HG02798 (cell line): ENCODE results near the gene GID8.

Experiments used
- ATAC-seq: cut with Tn5 transposase; IDR thresholded peaks from one replicate; pipeline ENCODE4 v1.9.1; 2021; ENCODE audit warnings: mild to moderate bottlenecking; ENCODE audit not compliant: unreplicated experiment, poor library complexity

The GID8 gene

DNA sequence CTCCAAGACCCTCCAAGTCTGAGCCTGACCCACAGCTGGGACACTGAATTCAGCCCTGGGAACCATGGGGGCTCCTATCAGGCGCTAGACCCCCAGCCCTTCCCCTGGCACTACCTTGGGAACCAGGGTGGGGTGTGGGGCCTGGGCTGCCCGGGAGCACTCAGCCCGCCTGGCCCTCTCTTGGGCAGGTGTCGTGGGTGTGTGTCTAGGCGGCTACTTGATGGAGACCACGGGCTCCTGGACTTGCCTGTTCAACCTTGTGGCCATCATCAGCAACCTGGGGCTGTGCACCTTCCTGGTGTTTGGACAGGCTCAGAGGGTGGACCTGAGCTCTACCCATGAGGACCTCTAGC, 29.2 kb downstream of the GID8 start:
- no peak for ATAC-seq

DNA sequence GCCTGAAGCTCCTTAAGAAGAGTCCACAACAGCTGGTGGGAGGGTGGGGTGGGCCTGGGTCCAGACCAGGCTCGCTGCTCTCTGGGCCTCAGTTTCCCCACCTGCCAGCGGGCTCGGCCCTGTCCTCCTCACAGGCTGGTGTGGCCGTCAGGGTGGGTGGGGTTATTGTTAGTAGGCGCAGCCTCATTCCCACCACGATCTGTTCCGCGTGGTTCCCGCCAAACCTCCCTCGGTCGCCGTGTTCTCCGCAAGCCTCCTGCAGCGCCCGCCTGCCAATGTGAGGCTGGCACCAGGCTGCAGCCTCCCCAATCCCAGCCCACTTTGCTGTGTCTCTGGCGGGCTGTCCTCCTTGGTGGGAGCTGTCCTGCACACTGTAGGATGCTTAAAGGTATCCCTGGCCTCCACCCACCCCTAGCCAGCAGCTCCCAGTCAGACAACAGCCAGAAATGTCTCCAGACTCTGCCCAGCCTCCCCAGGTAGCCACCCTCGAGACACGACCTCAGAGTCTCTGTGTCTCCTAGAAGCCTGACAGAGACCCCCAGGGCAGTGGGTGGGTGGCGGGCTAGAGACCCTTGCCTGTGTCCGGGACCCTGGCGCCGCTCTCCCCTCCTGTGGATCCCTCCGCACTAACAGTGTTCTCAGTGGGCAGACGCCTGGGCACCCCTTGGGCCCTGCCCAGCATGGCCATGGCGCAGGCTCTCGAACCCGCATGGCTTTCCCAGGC, 29.8 kb downstream of the GID8 start:
- no peak for ATAC-seq

DNA sequence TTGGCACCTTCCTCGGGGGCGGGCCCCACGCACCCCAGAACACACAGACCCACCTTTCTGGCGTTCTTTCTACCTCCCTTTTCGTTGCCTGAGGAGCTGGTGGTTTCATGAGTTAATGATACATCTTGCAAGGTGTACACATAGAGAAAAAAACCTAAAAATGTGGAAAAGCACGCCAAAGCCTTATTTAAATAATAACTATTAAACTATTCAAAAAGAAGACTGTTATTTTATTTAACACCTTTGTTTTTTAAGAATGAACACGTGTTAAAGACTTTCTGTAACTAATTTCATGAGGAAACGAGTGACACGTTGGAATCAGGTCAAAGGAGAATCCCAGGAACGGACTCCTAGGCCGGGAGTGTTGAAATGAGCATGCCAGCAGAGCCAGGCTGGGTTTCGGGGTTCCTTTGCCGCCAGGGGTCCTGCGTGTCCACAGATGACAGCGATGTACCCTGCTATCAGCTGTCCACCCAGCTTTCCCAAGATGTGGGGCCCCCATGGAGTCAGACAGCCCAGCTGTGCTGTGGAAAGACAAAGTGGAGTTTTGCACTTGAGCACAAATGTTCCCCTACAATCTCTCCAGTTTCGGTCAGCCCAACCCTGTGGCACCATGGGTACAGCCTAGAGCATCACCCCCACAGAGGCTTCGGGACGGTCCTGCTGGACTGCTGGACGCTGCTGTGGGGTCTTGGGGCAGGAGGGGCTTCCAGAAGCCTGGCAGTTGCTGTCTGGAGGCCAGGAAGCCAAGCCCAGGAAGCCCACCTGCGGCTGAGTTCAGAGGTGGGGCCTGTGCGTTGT, 30.6 kb downstream of the GID8 start:
- ATAC-seq, result no peak

DNA sequence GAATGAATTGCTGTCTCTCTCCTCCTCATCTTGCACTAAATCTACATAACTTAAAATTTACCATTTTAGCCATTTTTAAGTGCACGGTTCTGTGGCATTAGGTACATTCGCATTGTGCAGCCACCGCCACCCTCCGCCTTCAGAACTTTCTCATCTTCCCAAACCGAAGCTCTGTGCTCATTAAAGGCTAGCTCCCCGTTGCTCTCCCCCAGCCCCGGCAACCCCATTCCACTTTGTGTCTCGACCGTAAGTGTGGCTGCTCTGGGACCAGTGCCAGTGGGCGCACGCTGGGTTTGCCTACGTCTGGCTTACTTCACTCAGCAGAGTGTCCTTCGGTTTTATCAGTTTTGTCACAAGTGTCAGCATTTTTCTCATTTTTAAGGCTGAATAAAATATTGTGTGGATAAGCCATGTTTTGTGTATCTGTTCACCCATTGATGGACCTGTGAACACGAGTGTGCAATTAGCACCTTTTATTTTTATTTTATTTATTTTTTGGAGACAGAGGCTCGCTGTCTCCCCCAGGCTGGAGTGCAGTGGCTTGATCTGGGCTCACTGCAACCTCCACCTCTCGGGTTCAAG, 31.3 kb downstream of the GID8 start:
- no peak for ATAC-seq

DNA sequence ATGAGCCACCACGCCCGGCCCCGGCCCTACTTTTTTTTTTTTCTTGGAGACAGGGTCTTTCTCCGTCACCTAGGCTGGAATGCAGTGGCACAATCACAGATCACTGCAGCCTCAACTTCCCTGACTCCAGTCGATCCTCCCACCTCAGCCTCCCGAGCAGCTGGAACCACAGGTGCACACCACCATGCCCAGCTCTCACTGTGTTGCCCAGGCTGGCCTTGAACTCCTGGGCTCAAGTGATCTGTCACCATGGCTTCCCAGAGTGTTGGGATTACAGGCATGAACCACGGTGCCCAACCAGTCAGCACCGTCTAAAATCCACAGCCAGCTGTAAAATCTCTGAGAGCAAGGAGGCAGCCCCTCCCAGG, 32.0 kb downstream of the GID8 start:
- ATAC-seq, result no peak

DNA sequence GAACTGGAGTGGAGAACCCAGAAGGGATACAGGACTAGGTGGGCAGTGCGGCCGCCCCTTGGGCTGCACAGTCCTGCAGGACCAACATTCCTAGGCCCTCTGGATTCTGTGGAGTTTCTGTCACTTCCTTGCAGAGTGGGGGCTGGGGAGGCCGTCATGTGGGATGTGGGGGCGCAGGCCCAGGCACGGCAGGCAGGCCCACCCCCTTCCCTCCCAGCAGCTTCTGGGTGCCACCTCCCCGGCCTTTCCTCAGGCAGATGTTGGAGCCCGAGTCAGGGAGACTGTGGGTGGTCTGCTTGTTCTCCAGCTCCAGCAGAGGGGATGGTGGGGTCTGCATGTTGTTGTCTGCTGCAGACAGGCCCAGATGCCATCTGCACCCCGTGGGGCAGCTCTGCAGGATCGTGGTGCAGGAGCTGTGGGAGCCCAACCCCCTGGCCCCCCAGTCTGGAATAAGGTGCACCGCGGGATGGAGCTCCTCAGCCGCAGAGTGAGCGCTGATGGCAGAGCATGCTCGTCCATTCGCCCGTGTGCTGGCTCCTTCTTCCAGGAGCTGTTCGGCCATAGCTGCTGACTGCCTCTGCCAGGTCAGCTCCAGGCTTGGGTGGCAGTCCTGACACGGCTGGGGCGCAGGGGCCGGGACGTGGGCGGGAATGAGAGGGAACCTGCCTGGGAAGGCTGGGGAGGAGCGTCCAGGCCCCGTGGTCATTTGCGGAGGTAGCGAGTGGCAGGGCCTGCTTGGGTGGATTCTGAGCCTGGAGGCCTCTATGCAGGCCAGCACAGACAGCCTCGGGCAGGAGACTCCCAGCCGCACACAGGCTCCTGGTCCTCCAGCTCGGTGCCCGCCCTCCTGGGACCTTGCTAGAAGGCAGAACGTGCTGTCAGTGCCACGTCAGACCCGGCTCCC, 32.6 kb downstream of the GID8 start:
- no peak for ATAC-seq

DNA sequence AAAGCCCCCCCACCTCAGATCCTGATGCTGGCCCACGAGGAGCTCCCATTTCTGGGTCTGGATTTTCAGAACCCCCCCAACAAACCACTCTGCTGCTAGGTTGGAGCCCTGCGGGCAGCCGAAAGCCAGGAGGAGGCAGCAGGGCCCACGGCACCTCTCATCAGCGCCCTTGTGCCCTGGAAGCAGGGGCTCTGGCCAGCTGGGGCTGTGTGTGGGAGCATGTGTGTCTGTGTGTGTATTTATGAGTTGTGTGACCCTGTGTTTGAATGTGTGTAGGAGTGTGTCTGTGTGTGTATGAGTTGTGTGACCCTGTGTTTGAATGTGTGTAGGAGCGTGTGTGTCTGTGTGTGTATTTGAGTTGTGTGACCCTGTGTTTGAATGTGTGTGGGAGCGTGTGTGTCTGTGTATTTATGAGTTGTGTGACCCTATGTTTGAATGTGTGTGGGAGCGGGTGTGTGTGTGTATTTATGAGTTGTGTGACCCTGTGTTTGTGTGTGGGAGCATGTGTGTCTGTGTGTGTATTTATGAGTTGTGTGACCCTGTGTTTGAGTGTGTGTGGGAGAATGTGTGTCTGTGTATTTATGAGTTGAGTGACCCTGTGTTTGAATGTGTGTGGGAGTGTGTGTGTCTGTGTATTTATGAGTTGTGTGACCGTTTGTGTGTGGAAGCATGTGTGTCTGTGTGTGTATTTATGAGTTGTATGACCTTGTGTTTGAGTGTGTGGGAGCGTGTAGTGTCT, 33.4 kb downstream of the GID8 start:
- no peak for ATAC-seq

DNA sequence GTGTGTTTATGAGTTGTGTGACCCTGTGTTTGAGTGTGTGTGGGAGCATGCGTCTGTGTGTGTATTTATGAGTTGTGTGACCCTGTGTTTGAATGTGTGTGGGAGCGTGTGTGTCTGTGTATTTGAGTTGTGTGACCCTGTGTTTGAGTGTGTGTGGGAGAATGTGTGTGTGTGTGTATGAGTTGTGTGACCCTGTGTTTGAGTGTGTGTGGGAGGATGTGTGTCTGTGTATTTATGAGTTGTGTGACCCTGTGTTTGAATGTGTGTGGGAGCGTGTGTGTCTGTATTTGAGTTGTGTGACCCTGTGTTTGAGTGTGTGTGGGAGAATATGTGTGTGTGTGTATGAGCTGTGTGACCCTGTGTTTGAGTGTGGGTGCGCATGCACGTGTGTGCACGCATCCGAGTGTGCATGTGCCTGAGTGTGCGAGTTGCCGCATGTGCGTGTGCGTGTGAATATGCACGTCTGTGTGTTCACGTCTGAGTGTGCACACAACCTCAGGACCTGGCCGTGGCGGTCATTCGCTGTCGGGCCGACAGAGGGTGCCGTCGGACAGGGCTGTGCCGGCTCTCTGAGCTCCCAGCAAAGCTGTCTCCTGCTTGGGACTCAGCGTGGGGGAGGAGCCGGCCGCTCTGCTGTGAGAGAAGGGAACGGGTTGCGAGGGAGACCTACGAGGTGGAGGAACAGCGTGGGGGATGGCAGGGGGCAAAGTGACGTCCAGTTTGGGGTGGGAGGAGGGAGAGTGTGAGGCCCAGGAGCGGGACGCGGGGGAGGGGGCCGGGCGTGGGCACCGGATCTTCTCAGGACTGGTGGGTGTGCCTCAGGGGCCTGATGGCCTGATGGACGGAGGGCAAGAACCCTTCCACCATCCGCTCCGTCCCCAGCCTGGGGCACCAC, 34.2 kb downstream of the GID8 start:
- ATAC-seq, result peak; percentile 73

DNA sequence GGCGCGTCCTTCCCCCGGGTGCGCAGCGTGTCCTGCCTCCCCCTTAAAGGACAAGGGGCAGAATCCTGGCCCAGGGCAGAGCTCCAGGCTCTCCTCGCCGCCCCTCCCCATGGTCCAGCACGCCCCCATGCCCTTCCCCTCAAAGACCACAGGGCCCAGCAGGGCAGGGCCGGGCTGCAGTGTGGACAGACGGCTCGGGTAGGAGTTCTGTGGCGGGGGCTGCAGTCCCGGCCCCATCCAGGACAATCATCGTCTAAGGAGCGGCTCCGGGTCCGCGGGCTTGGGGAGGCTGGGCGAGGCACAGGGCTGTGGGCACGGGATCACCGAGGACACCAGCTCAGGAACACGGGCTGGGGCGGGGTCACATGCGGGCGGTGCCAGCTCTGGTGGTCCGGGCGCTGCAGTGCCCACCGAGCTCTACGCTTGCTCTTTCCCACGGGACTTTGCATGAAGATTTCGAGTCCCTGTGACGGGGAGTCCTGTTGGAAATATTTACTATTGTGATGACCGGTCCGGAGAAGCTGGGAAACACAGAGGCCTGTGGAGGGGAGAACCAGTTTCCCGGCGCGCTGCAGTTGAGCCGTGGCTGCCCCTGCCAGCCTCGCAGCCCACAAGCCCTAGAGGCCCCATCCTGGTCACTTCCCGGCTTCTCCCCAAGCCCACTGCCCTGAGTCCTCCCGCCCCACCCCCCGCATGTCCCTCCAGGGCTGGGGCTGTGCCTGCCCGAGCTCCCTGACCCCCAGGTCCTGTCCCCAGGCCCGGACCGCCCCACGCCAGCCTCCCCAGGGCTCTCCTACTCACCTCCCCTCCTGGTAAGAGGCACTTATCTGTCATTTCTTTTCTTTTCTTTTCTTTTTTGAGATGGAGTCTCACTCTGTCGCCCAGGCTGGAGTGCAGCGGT, 35.1 kb downstream of the GID8 start:
- ATAC-seq, result no peak

DNA sequence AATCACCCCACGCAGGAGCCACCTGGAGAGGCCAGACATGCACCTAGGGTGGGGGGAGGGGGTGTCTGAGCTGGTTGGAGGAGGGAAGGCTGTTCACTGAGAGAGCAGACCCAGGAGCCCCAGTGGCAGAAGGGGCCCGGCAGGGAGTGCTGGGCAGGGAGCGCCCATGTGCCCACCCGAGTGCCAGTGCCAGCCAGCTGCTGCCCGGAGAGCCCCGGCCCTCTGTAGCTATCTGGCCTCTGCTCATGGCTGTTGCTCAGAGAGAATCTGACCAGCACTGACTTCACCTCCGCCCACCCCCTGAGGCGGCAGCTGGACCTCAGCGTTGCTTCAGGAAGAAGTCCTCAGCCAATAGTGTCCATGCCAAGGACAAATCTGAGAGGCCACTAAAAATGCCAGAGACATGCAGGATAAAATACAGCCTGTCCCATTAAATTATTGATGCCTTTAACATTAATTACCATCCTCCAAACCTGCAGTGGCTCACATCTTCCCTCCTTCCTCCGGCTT, 37.4 kb downstream of the GID8 start:
- ATAC-seq, result no peak

DNA sequence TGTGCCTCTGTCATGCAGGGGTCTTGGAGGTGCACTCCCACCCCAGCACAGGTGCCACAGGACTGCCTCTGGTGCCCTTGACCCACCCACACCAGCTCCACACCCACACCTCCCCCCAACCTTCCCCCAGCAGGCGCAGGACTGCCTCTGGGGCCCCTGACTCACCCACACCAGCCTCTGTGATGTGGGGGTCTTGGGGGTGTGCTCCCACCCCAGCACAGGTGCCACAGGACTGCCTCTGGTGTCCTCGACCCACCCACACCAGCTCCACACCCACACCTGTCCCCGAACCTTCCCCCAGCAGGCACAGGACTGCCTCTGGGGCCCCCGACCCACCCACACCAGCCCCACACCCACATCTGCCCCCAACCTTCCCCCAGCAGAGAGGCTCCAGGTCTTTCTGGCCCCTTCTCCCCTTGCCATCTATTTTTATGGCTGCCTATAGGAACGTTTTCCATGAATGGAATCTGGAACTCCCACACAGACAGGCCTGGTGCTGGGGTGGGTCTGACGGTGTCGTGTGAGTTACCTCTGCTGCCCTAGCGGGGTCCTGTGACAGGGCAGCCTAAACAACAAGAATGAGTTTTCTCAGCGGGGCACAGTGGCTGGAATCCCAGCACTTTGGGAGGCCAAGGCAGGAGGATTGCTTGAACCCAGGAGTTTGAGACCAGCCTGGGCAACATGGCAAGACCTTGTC, 38.0 kb downstream of the GID8 start:
- no peak for ATAC-seq

DNA sequence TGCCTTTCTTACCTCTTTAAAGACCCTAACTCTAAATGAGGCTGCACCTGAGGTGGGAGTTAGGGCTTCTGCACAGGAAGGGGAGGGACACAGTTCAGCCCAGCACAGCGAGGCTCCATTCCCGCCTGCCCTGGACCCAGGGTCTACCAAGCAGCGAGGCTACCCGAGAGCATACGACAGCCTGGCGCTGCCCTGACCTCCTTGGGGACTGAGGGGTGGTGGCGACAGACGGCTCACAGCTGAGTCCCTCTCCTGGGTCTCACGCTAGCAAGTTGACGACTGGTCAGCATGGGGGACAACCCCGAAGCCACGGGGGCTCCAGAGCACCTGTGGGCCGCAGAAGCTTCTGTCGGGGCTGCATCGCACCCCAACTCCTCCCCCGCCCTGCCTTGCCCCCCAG, 38.9 kb downstream of the GID8 start:
- ATAC-seq, result no peak

DNA sequence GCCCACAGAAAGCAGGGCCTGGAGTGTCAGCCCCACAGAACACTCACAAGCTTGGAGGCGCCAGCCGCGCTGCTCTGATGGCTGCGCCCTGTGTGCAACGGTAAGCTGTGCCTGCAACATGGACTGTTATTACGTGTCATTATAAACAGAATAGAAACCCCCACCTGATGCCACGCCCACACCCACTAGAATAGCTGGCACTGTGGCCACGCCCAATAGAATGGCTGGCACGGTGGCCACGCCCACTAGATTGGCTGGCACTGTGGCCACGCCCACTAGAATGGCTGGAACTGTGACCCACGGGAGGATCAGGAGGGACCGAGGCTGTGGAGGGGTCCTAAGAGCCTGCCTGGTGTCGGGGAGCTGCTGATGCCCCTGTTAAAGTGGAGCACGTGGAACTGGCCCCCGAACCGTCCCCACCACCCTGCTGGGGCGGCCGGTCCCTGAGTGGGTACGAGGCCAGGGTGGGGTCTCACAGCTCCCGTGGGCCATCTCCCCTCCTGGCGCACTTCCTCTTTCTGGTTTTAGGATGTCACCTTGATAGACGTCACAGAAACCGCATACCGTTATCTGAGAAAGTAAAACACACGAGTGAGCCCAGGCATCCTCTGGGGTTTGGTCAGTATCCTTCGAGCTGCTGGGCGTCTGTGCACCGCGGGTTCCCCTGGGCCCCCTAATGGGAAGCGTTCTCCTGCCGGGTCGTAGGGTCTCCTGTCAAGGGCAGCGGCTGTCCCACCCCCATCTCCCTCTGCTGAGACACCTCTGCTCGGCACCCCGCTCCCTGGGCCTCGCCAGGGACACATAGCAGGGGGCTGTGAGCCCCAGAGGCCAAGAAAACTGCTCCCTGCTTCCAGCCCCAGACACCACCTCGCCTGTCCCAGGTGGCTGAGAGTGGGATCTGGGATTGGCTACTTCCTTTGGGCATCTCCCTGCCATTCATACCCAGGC, 39.9 kb downstream of the GID8 start:
- ATAC-seq, result peak; percentile 60

DNA sequence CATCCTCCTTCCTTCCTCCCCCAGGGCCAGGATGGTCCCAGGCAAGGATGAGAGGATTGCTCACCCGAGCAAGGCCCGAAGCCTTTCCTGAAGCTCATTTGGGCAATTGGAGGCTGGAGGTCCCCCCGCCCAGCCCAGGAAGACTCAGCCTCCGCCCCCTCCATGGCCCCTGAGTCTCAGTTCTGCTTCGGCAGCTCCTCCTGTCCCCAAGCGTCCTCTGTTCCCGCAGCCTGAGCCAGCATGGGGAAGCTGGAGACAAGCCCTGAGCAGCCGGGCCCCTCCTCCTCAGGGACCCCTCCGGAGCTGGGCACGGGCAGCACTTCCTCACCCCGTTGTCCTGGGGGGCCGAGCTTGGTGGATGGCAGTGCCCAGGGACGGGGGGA, 40.6 kb downstream of the GID8 start:
- ATAC-seq, result no peak

DNA sequence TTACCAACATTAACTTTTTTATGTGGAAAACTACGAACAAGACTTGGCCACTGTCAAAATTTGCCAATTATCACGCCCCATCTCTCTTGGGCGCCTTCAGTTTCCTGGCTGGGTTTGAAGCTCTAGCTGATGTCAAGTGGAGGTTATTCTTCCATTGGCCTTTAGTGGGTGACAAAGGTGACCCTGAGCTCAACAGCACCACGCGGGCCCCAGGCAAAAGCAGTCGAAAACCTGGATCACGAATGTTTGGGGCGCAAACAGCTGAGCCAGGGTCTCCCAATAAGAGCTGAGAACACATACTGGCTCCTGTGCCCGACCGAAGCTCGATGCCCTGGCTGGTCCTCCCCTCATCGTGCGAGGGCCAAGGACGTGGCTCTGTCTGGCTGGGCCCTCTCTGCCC, 41.4 kb downstream of the GID8 start:
- no peak for ATAC-seq

DNA sequence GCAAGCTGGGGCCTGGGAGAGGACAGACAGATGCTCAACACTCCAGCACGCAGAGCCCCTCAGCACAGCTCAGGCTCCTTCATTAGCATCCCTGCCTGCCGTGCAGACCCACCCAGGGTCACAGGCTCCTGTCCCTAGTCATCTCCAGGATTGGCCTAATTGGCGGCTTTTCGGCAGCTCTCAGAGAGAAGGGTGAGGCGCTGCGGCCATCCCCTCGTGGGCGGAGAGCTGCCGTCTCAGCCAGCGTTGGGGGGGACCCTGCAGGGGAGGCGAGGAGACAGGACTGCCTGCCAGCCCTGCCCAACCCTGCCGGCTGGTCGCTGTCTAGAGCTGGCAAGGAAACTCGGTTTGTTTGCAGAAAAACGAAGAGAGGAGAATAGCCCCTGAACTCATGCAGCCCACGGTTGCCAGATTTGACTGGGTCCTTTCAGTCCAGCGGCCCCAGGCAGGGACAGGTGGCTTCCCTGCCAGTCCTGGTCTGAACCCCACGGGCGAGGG, 42.0 kb downstream of the GID8 start:
- ATAC-seq, result no peak
